IPS DF 6.9 (cell line): ENCODE data around the gene AFAP1.

Experiments
- DNase-seq: peaks from one replicate; pipeline ENCODE4 v3.0.0-alpha.2; 2013; ENCODE audit warnings: low read depth, low spot score
- H3K27ac ChIP-seq: one replicate; pipeline ENCODE4 v1.5.1; 2013; ENCODE audit warnings: low read length, control low read depth
- H3K27me3 ChIP-seq: 2 replicates; pipeline ENCODE4 v1.6.1; 2013; ENCODE audit warnings: mild to moderate bottlenecking, low read length; ENCODE audit not compliant: control insufficient read depth, insufficient read depth
- H3K36me3 ChIP-seq: 2 replicates; pipeline ENCODE4 v1.6.1; 2013; ENCODE audit warnings: low read length; ENCODE audit not compliant: control insufficient read depth, insufficient read depth
- H3K4me1 ChIP-seq: 2 replicates; pipeline ENCODE4 v1.6.1; 2013; ENCODE audit warnings: low read length; ENCODE audit not compliant: control insufficient read depth, insufficient read depth
- H3K4me3 ChIP-seq: 2 replicates; pipeline ENCODE4 v1.5.1; 2013; ENCODE audit warnings: mild to moderate bottlenecking, low read length
- H3K9me3 ChIP-seq: 2 replicates; pipeline ENCODE4 v1.6.1; 2013; ENCODE audit warnings: low read length, inconsistent platforms; ENCODE audit not compliant: control insufficient read depth, insufficient read depth
- WGBS: extraction: QIAGEN DNeasy Blood & Tissue Kit; methylation state at CpG from one replicate; pipeline ENCODE4 v1.1.7; 2013; ENCODE audit warnings: mixed read lengths, missing lambda C conversion rate; ENCODE audit not compliant: insufficient read length, insufficient coverage; 5-methylcytosine and 5-hydroxymethylcytosine counted together

AFAP1 gene

GRCh38 chr4:7890635-7891393 lies 48.8 kb downstream of the AFAP1 start:
- Histone ChIP-seq H3K4me1 (peaks cover 4% of the 10 kb centered on the region), H3K27me3 (no peaks in the 10 kb centered on the region), H3K27ac (no peak overlapping the region), H3K36me3 (no peaks in the 10 kb centered on the region), H3K9me3 (no peaks in the 10 kb centered on the region), H3K4me3 (no peak overlapping the region)
- DNase-seq = no peak
- no CpG with 5 or more reads among the region's 7 CpGs for WGBS

GRCh38 chr4:7887436-7887835 lies 52.2 kb downstream of the AFAP1 start:
- no CpG with 5 or more reads among the region's 3 CpGs for WGBS
- no peak overlapping the region for H3K4me3 ChIP-seq
- H3K27me3 ChIP-seq = no peaks in the 10 kb centered on the region
- peaks cover 3% of the 10 kb centered on the region for H3K4me1 ChIP-seq
- H3K9me3 ChIP-seq = no peaks in the 10 kb centered on the region
- no peak for DNase-seq
- H3K27ac ChIP-seq = no peak overlapping the region
- H3K36me3 ChIP-seq = no peaks in the 10 kb centered on the region

- Histone ChIP-seq H3K27ac (no peak overlapping the region), H3K9me3 (no peaks in the 10 kb centered on the region), H3K4me1 (no peaks in the 10 kb centered on the region; the same call in 1 of the 2 replicates), H3K36me3 (no peaks in the 10 kb centered on the region), H3K4me3 (no peak overlapping the region), H3K27me3 (no peaks in the 10 kb centered on the region)
- whole genome bisulfite sequencing = no CpG with 5 or more reads among the region's 9 CpGs
- DNase-seq = no peak
Observed at GRCh38 chr4:7886007-7886973, 53.4 kb downstream of the AFAP1 start.

GRCh38 chr4:7885216-7886006 lies 54.2 kb downstream of the AFAP1 start:
- no CpG with 5 or more reads among the region's 16 CpGs for WGBS
- no peak for DNase-seq
- Histone ChIP-seq H3K4me1 (no peaks in the 10 kb centered on the region), H3K36me3 (no peaks in the 10 kb centered on the region), H3K27me3 (no peaks in the 10 kb centered on the region), H3K27ac (no peak overlapping the region), H3K4me3 (no peak overlapping the region), H3K9me3 (no peaks in the 10 kb centered on the region)

- Histone ChIP-seq H3K27ac (no peak overlapping the region), H3K36me3 (no peaks in the 10 kb centered on the region), H3K4me3 (no peak overlapping the region), H3K4me1 (no peaks in the 10 kb centered on the region), H3K9me3 (no peaks in the 10 kb centered on the region), H3K27me3 (no peaks in the 10 kb centered on the region)
- WGBS = no CpG with 5 or more reads among the region's 7 CpGs
- no peak for DNase-seq
Observed at GRCh38 chr4:7880683-7881082, 59.0 kb downstream of the AFAP1 start.

GRCh38 chr4:7879127-7879526 lies 60.5 kb downstream of the AFAP1 start:
- no peak for DNase-seq
- Histone ChIP-seq H3K27me3 (no peaks in the 10 kb centered on the region), H3K4me3 (no peak overlapping the region), H3K9me3 (no peaks in the 10 kb centered on the region), H3K27ac (no peak overlapping the region), H3K4me1 (no peaks in the 10 kb centered on the region), H3K36me3 (no peaks in the 10 kb centered on the region)
- WGBS = no CpG with 5 or more reads among the region's 6 CpGs

GRCh38 chr4:7878323-7878722 lies 61.3 kb downstream of the AFAP1 start:
- Histone ChIP-seq H3K27ac (no peak overlapping the region), H3K36me3 (no peaks in the 10 kb centered on the region), H3K4me3 (no peak overlapping the region), H3K4me1 (no peaks in the 10 kb centered on the region), H3K9me3 (no peaks in the 10 kb centered on the region), H3K27me3 (no peaks in the 10 kb centered on the region)
- DNase-seq = no peak
- WGBS = no CpG with 5 or more reads among the region's 6 CpGs

GRCh38 chr4:7877176-7877575 lies 62.5 kb downstream of the AFAP1 start:
- H3K4me3 ChIP-seq = no peak overlapping the region
- no peaks in the 10 kb centered on the region for H3K36me3 ChIP-seq
- H3K9me3 ChIP-seq = no peaks in the 10 kb centered on the region
- WGBS = no CpG with 5 or more reads among the region's 6 CpGs
- no peaks in the 10 kb centered on the region for H3K4me1 ChIP-seq
- H3K27me3 ChIP-seq = no peaks in the 10 kb centered on the region
- DNase-seq = no peak
- H3K27ac ChIP-seq = no peak overlapping the region

GRCh38 chr4:7876201-7876875 lies 63.3 kb downstream of the AFAP1 start:
- 0 out of 2 replicates have a peak, but pooled peaks cover 2% of the 10 kb centered on the region for H3K36me3 ChIP-seq
- no peaks in the 10 kb centered on the region for H3K4me1 ChIP-seq
- no peak overlapping the region for H3K27ac ChIP-seq
- DNase-seq = peak; percentile 33
- no CpG with 5 or more reads among the region's 15 CpGs for WGBS
- no peaks in the 10 kb centered on the region for H3K9me3 ChIP-seq
- no peak overlapping the region for H3K4me3 ChIP-seq
- H3K27me3 ChIP-seq = no peaks in the 10 kb centered on the region
